Activated T-cell treated with anti-CD3 and anti-CD28 coated beads for 24 hours (primary cell): ENCODE measurements around the gene RACGAP1.

Source experiments
- DNase-seq: peaks from one replicate; pipeline ENCODE4 v3.0.0-alpha.2; 2020; ENCODE audit warnings: low read depth

RACGAP1 gene

DNA sequence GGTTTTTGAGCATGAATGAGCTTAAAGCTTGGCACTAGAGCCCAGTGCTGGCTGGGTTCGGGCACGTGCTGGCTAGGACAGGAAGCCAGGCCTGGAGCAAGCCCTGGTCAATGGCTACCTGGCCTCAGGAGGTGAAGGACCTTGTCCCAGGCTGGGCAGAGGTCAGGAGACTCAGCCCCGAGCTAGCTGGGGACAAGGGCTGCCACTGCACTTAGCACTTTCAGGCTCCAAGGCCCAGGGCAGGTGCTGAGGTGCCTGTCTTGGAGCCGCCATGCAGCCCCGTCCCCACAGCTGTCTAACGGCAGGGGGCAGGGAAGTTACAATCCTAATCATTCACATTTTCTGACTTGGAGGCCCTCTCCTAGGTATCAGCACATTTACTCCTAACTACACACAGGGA lies 56.8 kb downstream of the RACGAP1 start:
- no peak for DNase-seq

DNA sequence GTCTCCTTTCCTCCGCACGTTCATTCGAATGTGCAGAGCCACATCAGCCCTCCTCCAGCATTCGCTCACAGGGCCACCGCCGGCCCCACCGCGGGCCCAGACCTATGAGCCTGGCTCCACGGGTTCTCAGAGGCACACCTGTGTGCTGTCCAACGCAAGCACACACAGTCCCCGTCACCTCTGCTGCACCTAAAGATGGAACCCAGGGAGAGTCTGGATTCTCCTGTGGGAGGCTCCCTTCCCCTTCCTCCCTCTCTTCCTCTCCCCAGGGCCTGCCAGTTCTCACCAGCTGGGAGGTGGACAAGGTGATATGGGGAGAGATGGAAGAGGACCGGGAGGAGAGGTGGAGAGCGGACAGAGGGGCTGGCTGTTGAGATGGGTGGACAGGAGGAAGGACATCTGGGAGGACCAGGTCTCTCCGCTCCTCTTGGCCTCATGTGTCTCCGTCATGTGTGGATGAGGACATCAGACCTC lies 57.5 kb downstream of the RACGAP1 start:
- no peak for DNase-seq

DNA sequence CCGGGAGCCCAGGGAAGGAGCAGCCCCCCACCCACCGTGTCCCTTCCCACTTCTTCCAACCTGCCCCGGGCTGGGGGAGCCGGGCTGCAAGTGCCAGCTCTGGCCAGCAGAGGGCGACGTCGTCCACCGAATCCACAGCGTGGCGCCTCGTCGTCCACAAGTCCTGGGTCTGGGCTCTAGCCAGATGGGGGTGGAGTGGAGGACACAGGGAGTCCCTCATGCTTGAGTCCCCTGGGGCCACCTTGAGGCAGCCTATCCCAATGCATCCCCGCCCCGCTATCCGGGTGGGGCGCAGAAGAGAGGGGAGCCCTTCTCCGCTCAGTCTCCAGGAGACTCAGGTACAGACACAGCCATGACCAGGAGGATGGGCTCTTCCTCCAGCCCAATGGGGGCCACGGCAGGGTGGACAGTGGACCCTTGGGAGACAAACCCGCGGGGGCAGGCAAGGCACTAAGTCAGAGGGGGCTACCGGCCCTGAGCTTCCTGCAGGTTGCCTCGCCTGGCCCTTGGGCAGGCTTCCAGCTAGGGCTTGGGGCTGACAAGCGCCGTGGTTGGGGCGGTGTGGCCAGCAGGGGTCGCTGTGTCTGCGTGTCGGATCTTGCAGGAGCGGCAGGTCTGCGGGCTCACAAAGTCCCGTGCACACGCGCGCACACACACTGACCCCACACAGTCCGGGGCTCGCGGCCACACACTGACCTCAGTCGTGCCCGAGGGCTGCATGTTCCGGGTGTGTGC lies 58.1 kb downstream of the RACGAP1 start:
- peak; percentile 89 for DNase-seq

DNA sequence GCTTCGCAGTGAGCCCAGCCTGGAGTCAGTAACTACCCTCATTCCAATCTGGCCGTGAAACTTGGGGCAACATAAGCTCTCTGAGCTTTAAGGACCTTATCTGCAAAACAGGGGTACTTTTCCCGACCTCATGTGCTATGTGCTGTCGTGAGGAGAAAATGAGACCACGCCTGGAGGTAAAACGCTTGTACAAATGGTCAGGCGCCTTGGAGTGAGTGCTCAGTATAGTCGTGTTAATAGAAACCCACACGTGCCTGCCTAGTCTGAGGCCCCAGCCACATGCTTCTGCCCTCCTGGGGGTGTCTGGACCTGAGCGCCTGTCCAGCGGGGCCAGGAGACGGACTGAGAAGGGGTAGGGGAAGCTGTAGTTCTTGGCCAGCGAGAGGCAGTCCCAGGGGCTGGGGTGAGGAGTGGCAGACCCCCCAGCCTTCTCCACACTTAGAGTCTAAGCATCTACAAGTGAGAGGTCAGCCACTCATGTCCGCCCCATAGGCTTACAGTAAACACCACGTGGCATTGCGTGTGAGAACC lies 58.7 kb downstream of the RACGAP1 start:
- DNase-seq: no peak

DNA sequence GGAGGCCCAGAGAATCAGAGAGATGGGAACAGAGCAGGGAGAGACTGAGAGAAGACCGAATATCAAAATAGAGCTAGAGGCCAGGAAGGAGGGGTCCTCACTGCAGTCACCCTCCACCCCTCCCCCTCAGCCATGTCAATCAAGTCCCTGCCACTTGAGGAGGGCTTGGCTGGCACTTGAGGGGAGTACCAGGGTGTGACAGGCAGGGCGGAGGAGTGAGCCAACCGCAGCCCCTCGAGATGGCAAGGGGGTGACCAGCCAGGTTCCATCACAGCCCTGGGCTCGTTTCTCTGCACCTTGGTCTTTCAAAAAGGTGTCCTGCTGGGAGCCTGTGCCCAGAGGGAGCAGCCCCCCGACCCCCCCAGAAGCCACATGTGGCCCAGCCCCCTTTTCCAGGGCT lies 59.5 kb downstream of the RACGAP1 start:
- no peak for DNase-seq

DNA sequence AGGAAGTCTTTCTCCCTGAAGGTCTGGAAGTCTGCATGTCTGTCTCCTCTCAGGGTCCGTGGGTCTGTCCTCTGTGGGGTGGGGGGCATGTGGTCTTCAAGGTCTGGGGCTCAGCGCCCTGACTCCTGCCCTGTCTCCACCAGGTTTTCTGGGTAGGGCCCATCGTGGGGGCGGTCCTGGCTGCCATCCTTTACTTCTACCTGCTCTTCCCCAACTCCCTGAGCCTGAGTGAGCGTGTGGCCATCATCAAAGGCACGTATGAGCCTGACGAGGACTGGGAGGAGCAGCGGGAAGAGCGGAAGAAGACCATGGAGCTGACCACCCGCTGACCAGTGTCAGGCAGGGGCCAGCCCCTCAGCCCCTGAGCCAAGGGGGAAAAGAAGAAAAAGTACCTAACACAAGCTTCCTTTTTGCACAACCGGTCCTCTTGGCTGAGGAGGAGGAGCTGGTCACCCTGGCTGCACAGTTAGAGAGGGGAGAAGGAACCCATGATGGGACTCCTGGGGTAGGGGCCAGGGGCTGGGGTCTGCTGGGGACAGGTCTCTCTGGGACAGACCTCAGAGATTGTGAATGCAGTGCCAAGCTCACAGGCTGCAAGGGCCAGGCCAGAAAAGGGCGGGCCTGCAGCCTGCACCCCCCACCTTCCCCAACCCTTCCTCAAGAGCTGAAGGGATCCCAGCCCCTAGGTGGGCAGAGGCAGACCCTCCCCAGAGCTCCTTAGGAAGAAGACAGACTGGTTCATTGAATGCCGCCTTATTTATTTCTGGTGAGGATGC lies 60.3 kb downstream of the RACGAP1 start:
- no peak for DNase-seq

DNA sequence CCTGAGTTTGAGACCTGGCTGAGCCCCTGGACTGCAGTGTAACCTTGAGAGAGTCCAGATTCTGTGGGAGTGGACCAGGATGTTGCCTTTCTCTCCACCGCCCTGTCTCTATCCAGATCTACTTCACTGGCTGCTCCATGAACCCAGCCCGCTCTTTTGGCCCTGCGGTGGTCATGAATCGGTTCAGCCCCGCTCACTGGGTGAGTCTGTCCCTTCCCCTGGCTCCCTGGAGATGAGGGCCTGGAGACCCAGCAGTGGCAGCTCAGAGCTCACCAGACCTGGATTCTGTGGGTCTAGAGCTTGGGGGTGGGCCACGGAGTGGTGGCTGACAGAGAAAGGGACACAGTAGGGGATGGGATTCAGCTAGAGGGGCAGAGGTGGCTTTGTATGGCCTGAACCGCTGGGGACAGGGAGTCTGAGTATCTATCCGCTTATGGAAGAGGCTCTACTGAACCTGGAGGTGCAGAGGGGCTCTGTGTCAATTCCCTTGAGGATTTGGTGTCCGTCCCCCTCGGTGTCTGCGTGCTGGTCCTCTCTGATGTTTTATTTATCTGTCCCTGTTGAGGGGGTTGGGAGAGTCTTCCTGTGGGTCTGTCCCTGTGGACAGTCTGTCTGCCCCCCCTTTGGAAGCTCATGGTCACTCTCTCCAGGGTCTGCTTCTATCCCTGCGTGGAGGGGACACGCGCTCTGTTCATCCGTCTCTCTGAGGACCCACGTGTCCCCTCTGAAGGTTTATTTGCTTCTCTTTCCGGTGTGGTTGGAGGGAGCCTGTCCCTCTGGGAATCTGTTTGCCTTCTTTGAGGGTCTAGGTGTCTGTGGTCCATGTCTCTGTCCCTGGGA lies 61.1 kb downstream of the RACGAP1 start:
- no peak for DNase-seq

DNA sequence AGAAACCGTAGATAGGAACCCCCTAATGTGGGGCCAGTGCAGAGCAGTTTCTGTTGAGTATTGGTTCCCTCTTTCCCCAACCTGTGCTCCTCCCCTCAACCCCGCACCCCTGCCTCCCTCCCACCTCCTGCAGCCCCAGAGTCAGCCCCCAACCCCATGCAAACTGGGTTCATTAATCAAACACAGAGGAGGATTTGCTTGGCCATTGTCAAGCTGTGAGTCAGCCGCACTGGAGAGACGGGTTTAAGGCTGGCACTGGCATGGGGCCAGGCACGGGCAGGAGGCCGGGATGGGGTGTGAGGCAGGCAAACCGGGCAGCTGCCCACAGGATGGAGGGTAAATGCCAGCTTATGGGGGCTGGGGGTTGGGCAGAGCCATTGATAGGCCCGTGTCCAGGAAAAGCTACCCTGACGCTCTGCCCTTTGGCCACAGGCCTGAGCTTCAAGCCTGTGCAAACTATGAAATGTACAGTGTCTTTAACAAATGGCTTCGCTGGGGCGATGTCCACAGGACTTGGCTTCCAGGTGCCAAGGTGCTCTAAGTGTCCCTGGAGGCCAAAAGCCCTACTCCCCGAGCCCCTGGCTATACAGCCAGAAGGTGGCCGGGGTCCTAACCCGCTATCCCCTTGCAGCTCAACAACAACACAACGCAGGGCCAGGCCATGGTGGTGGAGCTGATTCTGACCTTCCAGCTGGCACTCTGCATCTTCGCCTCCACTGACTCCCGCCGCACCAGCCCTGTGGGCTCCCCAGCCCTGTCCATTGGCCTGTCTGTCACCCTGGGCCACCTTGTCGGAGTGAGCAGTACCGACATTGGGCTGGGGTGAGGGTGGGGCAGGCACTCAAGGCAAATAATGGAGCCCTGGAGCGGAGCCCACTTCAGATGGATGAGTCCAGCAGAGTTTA lies 62.2 kb downstream of the RACGAP1 start:
- no peak for DNase-seq

DNA sequence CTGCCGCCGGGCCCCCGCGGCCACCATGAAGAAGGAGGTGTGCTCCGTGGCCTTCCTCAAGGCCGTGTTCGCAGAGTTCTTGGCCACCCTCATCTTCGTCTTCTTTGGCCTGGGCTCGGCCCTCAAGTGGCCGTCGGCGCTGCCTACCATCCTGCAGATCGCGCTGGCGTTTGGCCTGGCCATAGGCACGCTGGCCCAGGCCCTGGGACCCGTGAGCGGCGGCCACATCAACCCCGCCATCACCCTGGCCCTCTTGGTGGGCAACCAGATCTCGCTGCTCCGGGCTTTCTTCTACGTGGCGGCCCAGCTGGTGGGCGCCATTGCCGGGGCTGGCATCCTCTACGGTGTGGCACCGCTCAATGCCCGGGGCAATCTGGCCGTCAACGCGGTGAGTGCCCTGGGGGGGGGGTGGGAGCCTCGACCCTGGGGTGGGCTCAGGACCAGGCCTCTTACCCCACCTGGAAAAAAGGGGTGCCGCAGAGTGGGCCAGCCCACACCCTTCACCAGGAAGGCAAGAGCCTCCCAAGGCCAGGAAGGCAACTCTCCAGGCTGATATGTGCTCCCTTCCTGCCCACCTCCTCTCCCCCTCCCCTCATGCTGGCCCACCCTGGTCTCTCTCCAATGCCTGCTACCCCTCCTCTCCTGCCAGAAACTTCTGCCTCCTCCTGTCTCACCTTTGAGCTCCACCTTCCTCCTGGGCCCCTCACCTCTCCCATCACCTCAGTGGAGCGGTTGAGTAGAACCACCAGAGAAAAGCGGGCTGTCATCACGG lies 63.1 kb downstream of the RACGAP1 start:
- DNase-seq: no peak

DNA sequence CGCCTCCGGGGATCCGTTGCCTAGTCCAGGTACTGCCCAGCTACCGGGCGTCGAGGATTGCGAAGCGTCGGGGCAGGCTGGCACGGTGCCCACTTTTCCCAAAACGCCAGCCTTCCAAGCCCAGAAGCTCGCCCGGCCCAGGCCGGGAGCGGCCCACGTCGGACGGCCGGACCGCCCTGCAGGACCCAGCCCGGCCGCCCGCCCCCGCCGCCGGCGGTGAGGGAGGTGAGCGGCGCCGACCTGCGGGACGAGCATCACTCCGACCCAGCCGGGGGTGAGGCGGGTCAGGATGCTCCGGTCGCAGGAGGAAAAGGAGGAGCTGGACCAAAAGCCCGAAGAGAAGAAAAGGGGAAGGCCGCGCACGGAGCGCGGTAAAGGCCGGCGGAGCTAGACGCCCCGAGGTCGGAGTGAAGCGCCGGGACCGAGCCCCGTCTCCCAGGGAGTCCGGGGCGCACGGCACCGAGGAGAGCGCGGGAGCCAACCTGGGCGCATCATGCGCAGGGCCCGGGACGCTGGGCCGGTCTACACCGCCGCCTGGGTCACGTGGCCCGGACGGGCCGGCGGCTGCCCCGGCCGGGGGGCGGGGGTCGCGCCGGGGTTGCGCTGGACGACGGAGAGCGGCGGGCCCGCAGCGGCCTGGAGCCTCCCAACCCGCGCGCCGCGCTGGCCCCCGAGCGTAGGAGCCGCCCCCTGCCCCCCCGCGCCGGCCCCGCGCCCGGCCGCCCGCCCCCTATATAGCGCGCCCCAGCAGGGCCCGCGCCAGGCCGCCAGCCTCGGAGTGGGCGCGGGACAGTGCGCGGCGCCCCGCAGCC lies 64.0 kb downstream of the RACGAP1 start, which contains the start of gene AQP5:
AQP5 (plus strand) TSS at position 762 of the 812 bp plus-strand sequence. CDS start 146 bp downstream, outside the sequence.
- no peak for DNase-seq

DNA sequence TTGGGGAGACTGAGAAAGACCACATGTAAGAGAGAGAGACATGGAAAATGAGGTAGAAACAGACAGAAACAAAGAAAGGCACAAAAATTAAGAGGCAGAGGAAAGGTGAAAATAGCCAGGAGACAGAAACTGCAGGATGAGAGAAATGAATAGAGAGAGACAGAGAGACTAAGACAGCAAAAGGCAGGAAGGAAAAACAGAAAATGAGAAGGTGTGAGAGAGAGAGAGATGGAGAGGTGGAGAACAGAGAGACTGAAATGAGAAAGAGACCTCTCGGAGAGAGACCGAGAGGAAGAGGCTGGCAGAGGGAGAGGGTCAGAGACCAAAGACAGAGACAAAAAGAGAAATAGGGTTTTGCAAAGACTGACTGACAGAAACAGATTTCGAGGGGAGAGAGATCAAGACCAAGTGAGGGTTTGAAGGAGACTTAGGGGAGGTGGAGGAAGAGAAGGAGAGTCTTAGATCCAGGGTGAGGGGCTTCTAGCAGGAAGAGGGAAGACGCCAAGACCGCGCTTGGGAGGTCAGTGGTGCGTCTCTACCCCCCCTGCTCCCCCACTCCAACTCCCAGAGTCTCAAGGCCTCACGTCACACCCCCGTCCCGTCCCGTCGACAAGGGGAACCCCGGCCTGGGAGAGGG lies 64.7 kb downstream of the RACGAP1 start:
- no peak for DNase-seq

DNA sequence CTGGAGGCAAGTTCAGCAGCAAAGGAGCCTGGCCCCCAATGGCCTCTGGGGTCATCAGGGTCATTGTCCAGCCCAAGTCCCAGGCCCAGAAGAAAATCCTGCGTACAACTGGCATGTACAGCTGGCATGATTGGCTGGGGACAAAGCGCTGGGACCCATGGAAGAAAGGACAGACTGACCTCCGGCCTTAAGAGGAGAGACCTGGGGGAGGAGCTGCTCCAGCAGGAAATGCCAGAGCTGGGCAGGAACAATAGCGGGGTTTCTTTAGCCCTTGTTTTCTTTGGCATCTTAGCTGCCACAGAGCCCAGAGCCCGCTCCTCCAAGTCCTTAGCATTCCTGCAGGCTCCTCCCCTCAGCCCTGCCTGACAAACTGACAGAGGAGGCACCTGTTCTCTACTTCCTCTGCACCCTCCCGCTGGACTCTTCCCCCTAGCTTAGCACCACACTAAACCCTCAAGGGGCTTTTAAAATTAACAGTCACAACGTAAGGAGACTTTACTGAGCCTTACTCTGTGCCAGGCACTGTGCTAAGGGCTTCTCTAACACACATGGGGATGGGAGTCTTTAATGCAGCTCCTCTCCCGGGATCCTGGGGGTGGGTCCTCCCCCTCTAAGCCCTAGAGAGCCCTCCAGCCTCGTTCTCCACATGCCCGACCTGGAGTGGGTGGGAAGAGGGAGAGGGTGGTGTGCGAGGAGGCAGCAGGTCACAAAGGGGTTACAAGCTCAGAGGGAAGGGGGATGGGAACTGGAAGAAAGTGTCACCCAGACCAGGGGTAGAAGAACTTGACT lies 65.4 kb downstream of the RACGAP1 start:
- no peak for DNase-seq

DNA sequence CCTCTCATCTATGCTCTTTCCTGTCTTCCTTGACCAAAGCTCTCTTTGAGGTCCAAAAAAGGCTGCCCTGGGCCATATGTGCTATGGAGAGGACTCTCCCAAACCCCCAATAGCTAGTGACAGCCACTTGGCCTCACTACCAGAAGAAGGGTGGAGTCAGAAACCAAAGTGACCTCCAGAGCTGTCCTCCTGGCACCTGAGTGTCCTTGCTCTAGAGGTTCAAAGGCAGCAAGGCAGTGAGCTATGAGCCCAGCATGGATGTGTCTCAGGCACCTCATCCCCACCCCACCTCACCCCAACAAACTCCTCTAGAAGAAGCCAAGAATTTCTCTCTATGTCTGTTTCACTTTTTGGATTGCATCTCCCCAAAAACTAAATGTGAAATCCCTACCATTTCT lies 67.7 kb downstream of the RACGAP1 start:
- no peak for DNase-seq

DNA sequence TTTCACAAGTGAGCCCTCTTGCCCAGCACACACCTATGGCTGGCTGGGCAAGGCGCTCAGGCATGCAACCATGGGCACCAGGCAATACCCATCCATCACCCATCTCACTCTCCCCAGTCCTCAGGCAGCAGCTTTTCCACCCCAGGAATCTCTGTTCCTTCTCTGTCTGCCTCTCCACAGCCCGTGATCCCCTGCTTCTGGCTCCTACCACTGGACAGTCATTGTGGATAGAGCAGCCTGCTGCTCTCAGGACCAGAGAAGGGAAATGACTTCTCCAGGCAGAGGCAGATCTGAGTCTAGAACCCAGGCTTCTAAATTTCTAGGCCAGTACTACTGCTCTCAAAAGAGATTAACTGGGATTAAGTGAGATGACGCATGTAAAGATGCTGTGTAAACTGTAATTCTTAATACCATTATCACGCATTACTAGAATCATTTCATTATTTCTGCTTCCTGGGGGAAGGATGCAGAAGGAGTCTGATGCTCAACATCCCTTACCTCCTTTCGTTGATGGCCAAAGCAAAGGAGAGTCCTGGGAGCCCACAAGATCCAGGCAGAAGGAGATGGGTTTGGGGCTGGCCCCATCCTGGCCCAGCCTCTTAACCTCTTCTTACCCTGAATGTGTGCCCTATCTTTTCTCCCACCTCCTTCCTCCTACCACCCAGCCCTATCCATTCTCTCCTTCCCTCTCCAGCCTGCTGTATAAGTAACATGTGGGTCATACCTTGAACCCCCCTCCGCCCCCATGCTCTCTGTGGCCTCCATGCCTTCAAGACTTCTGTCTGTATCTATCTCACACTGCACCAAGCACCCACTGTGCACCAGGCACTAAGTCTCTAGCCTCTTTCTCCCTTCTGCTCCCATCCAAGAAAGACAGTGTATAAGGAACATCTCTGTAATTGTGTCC lies 68.4 kb downstream of the RACGAP1 start:
- DNase-seq: no peak

DNA sequence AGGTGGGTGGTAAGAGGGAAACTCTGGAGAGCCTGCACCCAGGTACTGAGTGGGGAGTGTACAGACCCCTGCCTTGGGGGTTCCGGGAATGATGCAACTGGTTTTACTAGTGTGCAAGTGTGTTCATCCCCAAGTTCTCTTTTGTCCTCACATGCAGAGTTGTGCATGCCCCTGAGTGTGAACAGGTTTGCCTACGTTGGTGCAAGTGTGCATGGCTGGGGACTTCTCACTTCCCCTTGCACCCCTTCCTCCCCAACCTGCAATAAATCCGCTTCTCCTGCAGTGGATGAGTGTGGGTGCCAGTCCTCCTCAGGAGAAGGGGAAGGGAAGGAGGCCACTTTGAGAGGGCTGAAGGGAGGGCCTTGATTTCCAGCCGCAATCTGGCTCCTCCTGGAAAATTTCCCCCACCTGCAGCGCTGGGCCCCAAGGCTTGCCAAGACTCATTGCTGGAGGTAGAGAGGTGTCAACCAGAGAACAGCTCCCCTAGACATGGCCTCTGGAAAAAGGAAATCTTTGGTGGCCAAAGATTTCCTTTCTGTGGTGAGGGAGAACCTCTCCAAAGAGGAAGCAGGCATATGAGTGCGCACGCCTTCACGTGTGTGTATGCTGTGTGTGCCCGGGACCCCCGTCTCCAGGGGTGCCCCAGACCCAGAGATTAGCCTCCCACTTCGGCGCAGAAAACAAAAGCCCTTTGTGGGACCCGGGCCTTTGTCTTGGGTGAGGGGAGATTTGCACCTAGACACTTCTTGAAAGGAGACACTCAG lies 69.2 kb downstream of the RACGAP1 start:
- DNase-seq: no peak
